Uterus (tissue), 4 donors: ENCODE measurements around the gene FEV. TPM values are rescaled to one million over a fixed set of nuclear protein-coding genes. Genes with fewer than 3 reads are reported as not detected.
"Not testable (repeated sequence)": the region's sequence is repeated elsewhere in the genome, so short reads cannot be mapped to it uniquely, and the experiment has no call there.

ENCODE experiments used
- DNase-seq, 2 donors: peaks; one replicate each; pipeline ENCODE4 v3.0.0-alpha.2; 2019 to 2020
- H3K27ac ChIP-seq, 2 donors: fragments of 200-600 bp; sonication (generic); 1 replicate in 1 of 2; 2 replicates in 1 of 2; pipeline ENCODE4 v1.5.1; 2016 to 2018
- H3K27me3 ChIP-seq, 2 donors: fragments of 200-600 bp; sonication (generic); one replicate each; pipeline ENCODE4 v1.5.1; 2018 to 2019; ENCODE audit warnings: control low read depth in 1 of 2
- H3K36me3 ChIP-seq, 2 donors: fragments of 200-600 bp; sonication (generic); one replicate each; pipeline ENCODE4 v1.5.1; 2019; ENCODE audit warnings: control low read depth in 1 of 2
- H3K4me1 ChIP-seq, 2 donors: fragments of 200-600 bp; sonication (generic); one replicate each; pipeline ENCODE4 v1.5.1; 2018 to 2019; ENCODE audit warnings: control low read depth in 1 of 2
- H3K4me3 ChIP-seq, 2 donors: fragments of 200-600 bp; sonication (generic); 1 replicate in 1 of 2; 2 replicates in 1 of 2; pipeline ENCODE4 v1.5.1; 2018 to 2019; ENCODE audit warnings: mild to moderate bottlenecking in 1 of 2
- H3K9me3 ChIP-seq, 2 donors: fragments of 200-600 bp; sonication (generic); one replicate each; pipeline ENCODE4 v1.5.1; 2019; ENCODE audit warnings: control low read depth in 1 of 2
- POLR2A ChIP-seq, 2 donors: fragments of 450-650 bp; IDR thresholded peaks; one replicate each; pipeline ENCODE4 v1.6.1; 2016; ENCODE audit warnings: antibody characterized with exemption in 2 of 2, mild to moderate bottlenecking in 1 of 2, moderate library complexity in 1 of 2
- intact Hi-C: fragments of 100-400 bp; cut with DNase I; formaldehyde crosslinking; loops from one replicate; pipeline ENCODE4 v1.15.1; 2023; ENCODE audit warnings: low total_unique reads
- microRNA counts, 2 donors: library from miRNA; unstranded; fragments of <30 nt; microRNA quantifications; one replicate each; lab custom pipeline; 2016 to 2017
- microRNA-seq: library from miRNA; unstranded; fragments of <30 nt; microRNA quantifications from one replicate; pipeline ENCODE4, GENCODE V29; 2016; ENCODE audit warnings: borderline microRNAs expressed, borderline replicate concordance
- small RNA-seq: library from RNA; depleted of rRNA; stranded (forward); fragments of <200 nt; gene quantifications from one replicate; pipeline ENCODE3, GENCODE V24; 2016
- total RNA-seq, 4 donors: library from RNA; depleted of rRNA in 3 of 4; stranded (reverse); fragments of >200 nt in 3 of 4; gene quantifications; one replicate each; pipeline versions ENCODE4 v1.1.0 to v1.2.4, GENCODE V29; 2014 to 2023
- TF ChIP-seq, protein P1 (sequence below), 4 experiments: fragments of 200-600 bp in 2 of 4; fragments of 450-650 bp in 2 of 4; sonication (generic) in 2 of 4; IDR thresholded peaks; one replicate each; pipeline ENCODE4 v1.5.1; 2016 to 2019; ENCODE audit warnings: antibody characterized with exemption in 4 of 4, mild to moderate bottlenecking in 2 of 4, moderate library complexity in 1 of 4
- donor health status: DM: yes; HTN: yes; CAD: no.

Gene FEV
- total RNA-seq, 4 donors from 2014 or later = not detected

- Histone ChIP-seq H3K4me1 (no peaks in the 10 kb centered on the region), H3K27me3 (no peaks in the 10 kb centered on the region), H3K36me3 (no peaks in the 10 kb centered on the region), H3K4me3 (no peak overlapping the region), H3K9me3 (no peaks in the 10 kb centered on the region), H3K27ac (no peak overlapping the region)
- intact Hi-C loops = no loop called here
- no peak for DNase-seq
- TF ChIP-seq POLR2A (IDR thresholded peaks at IDR 0.05) = no peak
- TF ChIP-seq, protein P1, sequence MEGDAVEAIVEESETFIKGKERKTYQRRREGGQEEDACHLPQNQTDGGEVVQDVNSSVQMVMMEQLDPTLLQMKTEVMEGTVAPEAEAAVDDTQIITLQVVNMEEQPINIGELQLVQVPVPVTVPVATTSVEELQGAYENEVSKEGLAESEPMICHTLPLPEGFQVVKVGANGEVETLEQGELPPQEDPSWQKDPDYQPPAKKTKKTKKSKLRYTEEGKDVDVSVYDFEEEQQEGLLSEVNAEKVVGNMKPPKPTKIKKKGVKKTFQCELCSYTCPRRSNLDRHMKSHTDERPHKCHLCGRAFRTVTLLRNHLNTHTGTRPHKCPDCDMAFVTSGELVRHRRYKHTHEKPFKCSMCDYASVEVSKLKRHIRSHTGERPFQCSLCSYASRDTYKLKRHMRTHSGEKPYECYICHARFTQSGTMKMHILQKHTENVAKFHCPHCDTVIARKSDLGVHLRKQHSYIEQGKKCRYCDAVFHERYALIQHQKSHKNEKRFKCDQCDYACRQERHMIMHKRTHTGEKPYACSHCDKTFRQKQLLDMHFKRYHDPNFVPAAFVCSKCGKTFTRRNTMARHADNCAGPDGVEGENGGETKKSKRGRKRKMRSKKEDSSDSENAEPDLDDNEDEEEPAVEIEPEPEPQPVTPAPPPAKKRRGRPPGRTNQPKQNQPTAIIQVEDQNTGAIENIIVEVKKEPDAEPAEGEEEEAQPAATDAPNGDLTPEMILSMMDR (IDR thresholded peaks at IDR 0.05) = no peak
Measured at GRCh38 chr2:218944759-218945404, 40.1 kb downstream of the FEV start.

GRCh38 chr2:218931751-218932150, 53.2 kb downstream of the FEV start:
- H3K27me3 ChIP-seq, H3K36me3 ChIP-seq, H3K9me3 ChIP-seq, H3K4me1 ChIP-seq, H3K4me3 ChIP-seq, H3K27ac ChIP-seq, intact Hi-C loops, DNase-seq: not testable (repeated sequence)

MicroRNAs within 50 kb of the gene (microRNA counts, 767-probe panel; counts per million panel counts)
- microRNA hsa-miR-375 (lab: Ali Mortazavi, UCI) = 0 counts per million in 2 donors

Small RNAs within 50 kb of the gene (microRNA-seq; reads per million reads assigned to microRNA genes)
- gene MIR375 = 228 reads per million, percentile 67 among the genes with 10 or more reads in this experiment

Small RNAs within 50 kb of the gene (small RNA-seq; reads per million reads assigned to genes)
- gene MIR375 = 1.3 reads per million, percentile 61 among the genes with 10 or more reads in this experiment

Other genes with a start within 250 kb of the FEV start
- gene CYP27A1, start 203.0 kb downstream of the FEV start, total RNA-seq = 10 to 100 TPM in 2 of 4 donors, 1 to 10 TPM in 2; 4.1 to 15.7 (median 8.7) TPM
- not detected for gene PRKAG3, start 153.4 kb downstream of the FEV start, total RNA-seq
- 1 to 10 TPM in 3 of 4 donors, not detected in 1; 1.0 to 2.1 (median 1.9) TPM for gene WNT6, start 125.4 kb downstream of the FEV start, total RNA-seq
- under 1 TPM in 2 of 4 donors, not detected in 2; 0.15 to 0.97 TPM for gene WNT10A, start 104.3 kb downstream of the FEV start, total RNA-seq
- not detected for gene CDK5R2, start 25.5 kb downstream of the FEV start, total RNA-seq
- not detected for gene CRYBA2, start 8.2 kb upstream of the FEV start, total RNA-seq
- gene CFAP65, start 56.3 kb upstream of the FEV start, total RNA-seq = 1 to 10 TPM in 3 of 4 donors, under 1 TPM in 1; 0.21 to 3.5 (median 1.9) TPM
- gene IHH, start 75.7 kb upstream of the FEV start, total RNA-seq = under 1 TPM in 1 of 4 donors, not detected in 3; 0.83 TPM
- 100 to 1,000 TPM in 1 of 4 donors, 10 to 100 TPM in 3; 15.0 to 162 (median 18.1) TPM for gene NHEJ1, start 175.6 kb upstream of the FEV start, total RNA-seq
- 1 to 10 TPM in 2 of 4 donors, under 1 TPM in 1, not detected in 1; 0.26 to 8.1 (median 1.8) TPM for gene SLC23A3, start 184.8 kb upstream of the FEV start, total RNA-seq
- 10 to 100 TPM in 3 of 4 donors, 1 to 10 TPM in 1; 3.1 to 56.2 (median 35.8) TPM for gene CNPPD1, start 191.7 kb upstream of the FEV start, total RNA-seq
- gene RETREG2, start 193.1 kb upstream of the FEV start, total RNA-seq = 100 to 1,000 TPM in 1 of 4 donors, 10 to 100 TPM in 3; 18.2 to 216 (median 74.9) TPM
- 100 to 1,000 TPM in 1 of 4 donors, 10 to 100 TPM in 3; 21.7 to 212 (median 45.2) TPM for gene ZFAND2B, start 221.6 kb upstream of the FEV start, total RNA-seq
- 10 to 100 TPM in 3 of 4 donors, 1 to 10 TPM in 1; 7.1 to 37.6 (median 27.7) TPM for gene ABCB6, start 233.8 kb upstream of the FEV start, total RNA-seq
- 10 to 100 TPM; 21.5 to 53.5 (median 45.9) TPM for gene ATG9A, start 244.5 kb upstream of the FEV start, total RNA-seq
- 10 to 100 TPM; 31.8 to 57.6 (median 38.7) TPM for gene ANKZF1, start 244.6 kb upstream of the FEV start, total RNA-seq